Activated naive CD8-positive, alpha-beta T cell treated with anti-CD3 and anti-CD28 coated beads for 36 hours (primary cell): Measurements from ENCODE around the gene PTGES2. TPM values are rescaled to one million over a fixed set of nuclear protein-coding genes. Genes with fewer than 3 reads are reported as not detected.
A peak's percentile ranks its signal among the peaks of the same experiment; 100 is the strongest.

Experiments
- DNase-seq: peaks from one replicate; pipeline ENCODE4 v3.0.0; 2021
- H3K27ac Mint-ChIP-seq: one replicate; pipeline ENCODE4 v1.8.0; 2022; ENCODE audit warnings: mild to moderate bottlenecking, moderate library complexity, mixed read lengths
- H3K27me3 Mint-ChIP-seq: one replicate; pipeline ENCODE4 v1.8.0; 2022; ENCODE audit warnings: mild to moderate bottlenecking, mixed read lengths
- H3K36me3 Mint-ChIP-seq: one replicate; pipeline ENCODE4 v1.8.0; 2021; ENCODE audit warnings: mild to moderate bottlenecking, mixed read lengths
- H3K4me1 Mint-ChIP-seq: one replicate; pipeline ENCODE4 v1.8.0; 2021; ENCODE audit warnings: mixed read lengths
- H3K4me3 Mint-ChIP-seq: one replicate; pipeline ENCODE4 v1.8.0; 2022; ENCODE audit warnings: mild to moderate bottlenecking, moderate library complexity, mixed read lengths
- H3K9me3 Mint-ChIP-seq: one replicate; pipeline ENCODE4 v1.8.0; 2022; ENCODE audit warnings: mixed read lengths
- total RNA-seq, 2 experiments: library from RNA; stranded (reverse); gene quantifications; one replicate each; pipeline ENCODE4 v1.2.3, GENCODE V29; 2021

PTGES2 gene
- total RNA-seq, 2 experiments from 2014 or later = 63.3 to 66.1 TPM

- Mint-ChIP-seq H3K36me3 (peaks cover 17% of the 10 kb centered on the region), H3K4me3 (peak overlapping the region; percentile 83), H3K4me1 (peaks cover 20% of the 10 kb centered on the region), H3K9me3 (no peaks in the 10 kb centered on the region), H3K27me3 (no peaks in the 10 kb centered on the region), H3K27ac (peak overlapping the region; percentile 80)
- peak; percentile 72 for DNase-seq
Observed at GRCh38 chr9:128160603-128160987, 33.1 kb upstream of the PTGES2 start.

GRCh38 chr9:128159784-128160602 is 32.5 kb upstream of the PTGES2 start, which contains the start of gene BBLN:
Gene BBLN (plus strand): TSS chr9:128160265. CDS start chr9:128160408, 143 bp downstream.
- peaks cover 17% of the 10 kb centered on the region for H3K36me3 Mint-ChIP-seq
- no peaks in the 10 kb centered on the region for H3K27me3 Mint-ChIP-seq
- H3K4me3 Mint-ChIP-seq = peak within 1 kb of the TSS; percentile 83
- no peaks in the 10 kb centered on the region for H3K9me3 Mint-ChIP-seq
- peak; percentile 93 for DNase-seq
- H3K4me1 Mint-ChIP-seq = peaks cover 20% of the 10 kb centered on the region
- H3K27ac Mint-ChIP-seq = peak within 1 kb of the TSS; percentile 89

GRCh38 chr9:128159522-128159783 is 31.9 kb upstream of the PTGES2 start:
- peak; percentile 54 for DNase-seq

GRCh38 chr9:128155736-128156500 is 28.4 kb upstream of the PTGES2 start:
- H3K4me3 Mint-ChIP-seq = no peak overlapping the region
- no peaks in the 10 kb centered on the region for H3K27me3 Mint-ChIP-seq
- H3K36me3 Mint-ChIP-seq = no peaks in the 10 kb centered on the region
- H3K9me3 Mint-ChIP-seq = no peaks in the 10 kb centered on the region
- no peak overlapping the region for H3K27ac Mint-ChIP-seq
- no peak for DNase-seq
- peaks cover 7% of the 10 kb centered on the region for H3K4me1 Mint-ChIP-seq

More at GRCh38 chr9:128159522-128159783, 31.9 kb upstream of the PTGES2 start:
- Mint-ChIP-seq H3K27ac (peak overlapping the region; percentile 89), H3K4me3 (peak overlapping the region; percentile 69), H3K9me3 (no peaks in the 10 kb centered on the region), H3K27me3 (no peaks in the 10 kb centered on the region), H3K4me1 (peaks cover 20% of the 10 kb centered on the region), H3K36me3 (peaks cover 14% of the 10 kb centered on the region)

GRCh38 chr9:128153947-128154695 is 26.6 kb upstream of the PTGES2 start:
- no peak overlapping the region for H3K27ac Mint-ChIP-seq

GRCh38 chr9:128153060-128153946 is 25.8 kb upstream of the PTGES2 start:
- H3K4me1 Mint-ChIP-seq = no peaks in the 10 kb centered on the region
- H3K9me3 Mint-ChIP-seq = no peaks in the 10 kb centered on the region
- H3K27me3 Mint-ChIP-seq = no peaks in the 10 kb centered on the region
- no peaks in the 10 kb centered on the region for H3K36me3 Mint-ChIP-seq
- no peak overlapping the region for H3K4me3 Mint-ChIP-seq
- DNase-seq = no peak
- no peak overlapping the region for H3K27ac Mint-ChIP-seq

More at GRCh38 chr9:128153947-128154695, 26.6 kb upstream of the PTGES2 start:
- Mint-ChIP-seq H3K9me3 (no peaks in the 10 kb centered on the region), H3K4me1 (no peaks in the 10 kb centered on the region), H3K27me3 (no peaks in the 10 kb centered on the region), H3K36me3 (no peaks in the 10 kb centered on the region), H3K4me3 (no peak overlapping the region)
- DNase-seq = no peak

- H3K36me3 Mint-ChIP-seq = no peaks in the 10 kb centered on the region
- H3K4me3 Mint-ChIP-seq = no peak overlapping the region
- H3K4me1 Mint-ChIP-seq = no peaks in the 10 kb centered on the region
- no peaks in the 10 kb centered on the region for H3K27me3 Mint-ChIP-seq
- DNase-seq = no peak
- no peak overlapping the region for H3K27ac Mint-ChIP-seq
- H3K9me3 Mint-ChIP-seq = no peaks in the 10 kb centered on the region
Observed at GRCh38 chr9:128152133-128153059, 24.9 kb upstream of the PTGES2 start.

- no peak overlapping the region for H3K27ac Mint-ChIP-seq
- H3K9me3 Mint-ChIP-seq = no peaks in the 10 kb centered on the region
- no peaks in the 10 kb centered on the region for H3K4me1 Mint-ChIP-seq
Observed at GRCh38 chr9:128151309-128152132, 24.0 kb upstream of the PTGES2 start.

GRCh38 chr9:128150594-128151308 is 23.2 kb upstream of the PTGES2 start:
- Mint-ChIP-seq H3K27me3 (no peaks in the 10 kb centered on the region), H3K4me1 (no peaks in the 10 kb centered on the region), H3K9me3 (no peaks in the 10 kb centered on the region), H3K4me3 (no peak overlapping the region), H3K27ac (no peak overlapping the region), H3K36me3 (no peaks in the 10 kb centered on the region)
- peak; percentile 21 for DNase-seq

More at GRCh38 chr9:128151309-128152132, 24.0 kb upstream of the PTGES2 start:
- no peak for DNase-seq
- no peaks in the 10 kb centered on the region for H3K27me3 Mint-ChIP-seq
- H3K4me3 Mint-ChIP-seq = no peak overlapping the region
- H3K36me3 Mint-ChIP-seq = no peaks in the 10 kb centered on the region

GRCh38 chr9:128149951-128150593 is 22.5 kb upstream of the PTGES2 start:
- no peaks in the 10 kb centered on the region for H3K36me3 Mint-ChIP-seq
- H3K27ac Mint-ChIP-seq = no peak overlapping the region
- DNase-seq = no peak
- H3K4me3 Mint-ChIP-seq = no peak overlapping the region
- no peaks in the 10 kb centered on the region for H3K4me1 Mint-ChIP-seq
- no peaks in the 10 kb centered on the region for H3K9me3 Mint-ChIP-seq
- no peaks in the 10 kb centered on the region for H3K27me3 Mint-ChIP-seq

- Mint-ChIP-seq H3K36me3 (no peaks in the 10 kb centered on the region), H3K4me1 (no peaks in the 10 kb centered on the region), H3K9me3 (no peaks in the 10 kb centered on the region), H3K27ac (no peak within 1 kb of the TSS), H3K27me3 (no peaks in the 10 kb centered on the region), H3K4me3 (no peak within 1 kb of the TSS)
- no peak for DNase-seq
Observed at GRCh38 chr9:128149001-128149701, 21.6 kb upstream of the PTGES2 start, which contains the start of gene LCN2. Gene LCN2 (plus strand): TSS chr9:128149453. CDS start chr9:128149526, 73 bp downstream.
